Measurements from ENCODE around the gene PPP1R16B. TPM values are rescaled to one million over a fixed set of nuclear protein-coding genes. Genes with fewer than 3 reads are reported as not detected.

The PPP1R16B gene
- polyA plus RNA-seq, 1 donor from 2014 or later = 1.9 TPM

- H2AFZ ChIP-seq (ENCODE audit: low read depth, low read length) = no peak overlapping the region
- H3K27ac ChIP-seq (ENCODE audit: low read length) = no peak overlapping the region
- H3F3A ChIP-seq (ENCODE audit: insufficient read depth, low read length, poor library complexity, severe bottlenecking) = no peaks in the 10 kb centered on the region
- no peak overlapping the region for H3K4me2 ChIP-seq (ENCODE audit: low read length)
- H3K9ac ChIP-seq (ENCODE audit: low read length) = no peak overlapping the region
- H4K20me1 ChIP-seq (ENCODE audit: insufficient read depth) = no peaks in the 10 kb centered on the region
- H3K27me3 ChIP-seq (ENCODE audit: insufficient read depth, low read depth, low read length) = no peaks in the 10 kb centered on the region
- no peaks in the 10 kb centered on the region for H3K9me2 ChIP-seq (ENCODE audit: insufficient read depth, low read length)
- no peak overlapping the region for H3K4me3 ChIP-seq (ENCODE audit: low read length)
- H3K79me2 ChIP-seq (replicated peaks; ENCODE audit: insufficient read depth, low read length) = no peaks in the 10 kb centered on the region
- H3K36me3 ChIP-seq (ENCODE audit: insufficient read depth, low read length) = no peaks in the 10 kb centered on the region
- no peaks in the 10 kb centered on the region for H3K9me3 ChIP-seq (ENCODE audit: low read length)
- TF ChIP-seq RAD21 (conservative IDR thresholded peaks at IDR 0.05) (no peak), SMC3 (conservative IDR thresholded peaks at IDR 0.05; ENCODE audit: poor library complexity) (no peak), TAF1 (IDR thresholded peaks at IDR 0.05; ENCODE audit: low read depth) (no peak), EP300 (conservative IDR thresholded peaks at IDR 0.05; ENCODE audit: poor library complexity, severe bottlenecking) (no peak), POLR2AphosphoS5 (IDR thresholded peaks at IDR 0.05) (no peak), EZH2 (IDR thresholded peaks at IDR 0.05; ENCODE audit: borderline replicate concordance, insufficient read depth, low read length, poor library complexity, severe bottlenecking) (no peak), MXI1 (conservative IDR thresholded peaks at IDR 0.05; ENCODE audit: poor library complexity, severe bottlenecking) (no peak), CTCF (IDR thresholded peaks at IDR 0.05; ENCODE audit: poor library complexity, severe bottlenecking) (no peak), REST (IDR thresholded peaks at IDR 0.05; ENCODE audit: borderline replicate concordance) (no peak)
Observed at GRCh38 chr20:38855356-38855755, 49.9 kb downstream of the PPP1R16B start.

GRCh38 chr20:38856570-38856969 lies 51.1 kb downstream of the PPP1R16B start:
- no peaks in the 10 kb centered on the region for H4K20me1 ChIP-seq (ENCODE audit: insufficient read depth)
- no peaks in the 10 kb centered on the region for H3F3A ChIP-seq (ENCODE audit: insufficient read depth, low read length, poor library complexity, severe bottlenecking)
- TF ChIP-seq REST (IDR thresholded peaks at IDR 0.05; ENCODE audit: borderline replicate concordance) (no peak), EZH2 (IDR thresholded peaks at IDR 0.05; ENCODE audit: borderline replicate concordance, insufficient read depth, low read length, poor library complexity, severe bottlenecking) (no peak), RAD21 (conservative IDR thresholded peaks at IDR 0.05) (no peak), SMC3 (conservative IDR thresholded peaks at IDR 0.05; ENCODE audit: poor library complexity) (no peak), EP300 (conservative IDR thresholded peaks at IDR 0.05; ENCODE audit: poor library complexity, severe bottlenecking) (no peak), POLR2AphosphoS5 (IDR thresholded peaks at IDR 0.05) (no peak), MXI1 (conservative IDR thresholded peaks at IDR 0.05; ENCODE audit: poor library complexity, severe bottlenecking) (no peak), TAF1 (IDR thresholded peaks at IDR 0.05; ENCODE audit: low read depth) (no peak), CTCF (IDR thresholded peaks at IDR 0.05; ENCODE audit: poor library complexity, severe bottlenecking) (no peak)
- H3K79me2 ChIP-seq (replicated peaks; ENCODE audit: insufficient read depth, low read length) = no peaks in the 10 kb centered on the region
- no peak overlapping the region for H2AFZ ChIP-seq (ENCODE audit: low read depth, low read length)
- H3K9me3 ChIP-seq (ENCODE audit: low read length) = no peaks in the 10 kb centered on the region
- H3K4me3 ChIP-seq (ENCODE audit: low read length) = no peak overlapping the region
- no peaks in the 10 kb centered on the region for H3K27me3 ChIP-seq (ENCODE audit: insufficient read depth, low read depth, low read length)
- H3K9me2 ChIP-seq (ENCODE audit: insufficient read depth, low read length) = no peaks in the 10 kb centered on the region
- no peak overlapping the region for H3K4me2 ChIP-seq (ENCODE audit: low read length)
- no peaks in the 10 kb centered on the region for H3K36me3 ChIP-seq (ENCODE audit: insufficient read depth, low read length)
- no peak overlapping the region for H3K27ac ChIP-seq (ENCODE audit: low read length)
- H3K9ac ChIP-seq (ENCODE audit: low read length) = no peak overlapping the region
